WTC11 (cell line): Measurements from ENCODE around the gene DNAH17. TPM values are rescaled to one million over a fixed set of nuclear protein-coding genes. Genes with fewer than 3 reads are reported as not detected.

ENCODE experiments used
- ATAC-seq: fragments of 200-7000 bp; cut with Tn5 transposase; 2 replicates; pipeline ENCODE4 v1.10.0; 2021; ENCODE audit warnings: mild to moderate bottlenecking, moderate library complexity
- CTCF ChIA-PET: fragments of 300-600 bp; sonication (Branson Sonifier 250); formaldehyde crosslinking; loops from one replicate; lab custom pipeline; 2021; ENCODE audit warnings: antibody characterized with exemption; lab: Charles Lee
- POLR2A ChIA-PET: fragments of 350-600 bp; sonication (Branson Sonifier 250); formaldehyde crosslinking; loops from one replicate; lab custom pipeline; 2021; ENCODE audit warnings: antibody characterized with exemption; lab: Charles Lee
- DNase-seq: peaks from one replicate; pipeline ENCODE4 v3.0.0; 2021; ENCODE audit warnings: low spot score
- H3K27ac Mint-ChIP-seq: 2 replicates; pipeline ENCODE4 v1.8.0; 2021; ENCODE audit warnings: mixed read lengths
- H3K27me3 Mint-ChIP-seq: 2 replicates; pipeline ENCODE4 v1.8.0; 2021; ENCODE audit warnings: low read depth, mild to moderate bottlenecking, moderate library complexity, mixed read lengths
- H3K36me3 Mint-ChIP-seq: 2 replicates; pipeline ENCODE4 v1.8.0; 2021; ENCODE audit warnings: mixed read lengths
- H3K4me1 Mint-ChIP-seq: 2 replicates; pipeline ENCODE4 v1.8.0; 2022; ENCODE audit warnings: mixed read lengths
- H3K4me3 Mint-ChIP-seq: 2 replicates; pipeline ENCODE4 v1.8.0; 2021; ENCODE audit warnings: mild to moderate bottlenecking, moderate library complexity, mixed read lengths
- H3K9me3 Mint-ChIP-seq: 2 replicates; pipeline ENCODE4 v1.8.0; 2021; ENCODE audit warnings: mixed read lengths
- CREB1 ChIP-seq: sonication (generic); formaldehyde crosslinking; IDR thresholded peaks from 2 replicates; pipeline ENCODE4 v1.8.0; 2023; ENCODE audit warnings: mild to moderate bottlenecking, missing genetic modification reagents
- ETV6 ChIP-seq: sonication (generic); formaldehyde crosslinking; IDR thresholded peaks from 2 replicates; pipeline ENCODE4 v1.8.1; 2022; ENCODE audit warnings: mild to moderate bottlenecking, missing genetic modification reagents
- FOXJ3 ChIP-seq: sonication (generic); formaldehyde crosslinking; IDR thresholded peaks from 2 replicates; pipeline ENCODE4 v1.9.0; 2021; ENCODE audit warnings: missing genetic modification reagents, mild to moderate bottlenecking, borderline replicate concordance
- FOXK1 ChIP-seq: sonication (generic); formaldehyde crosslinking; IDR thresholded peaks from 2 replicates; pipeline ENCODE4 v1.8.0; 2022; ENCODE audit warnings: mild to moderate bottlenecking, moderate library complexity, missing genetic modification reagents
- GABPB1 ChIP-seq: sonication (generic); formaldehyde crosslinking; IDR thresholded peaks from 2 replicates; pipeline ENCODE4 v1.8.1; 2023; ENCODE audit warnings: mild to moderate bottlenecking, missing genetic modification reagents
- GRHL2 ChIP-seq: fragments of 250-450 bp; sonication (Bioruptor Pico); IDR thresholded peaks from 2 replicates; pipeline ENCODE4 v1.8.0; 2022; ENCODE audit warnings: mild to moderate bottlenecking, moderate library complexity; ENCODE audit not compliant: insufficient replicate concordance, severe bottlenecking
- JAZF1 ChIP-seq: fragments of 250-450 bp; sonication (Bioruptor Pico); IDR thresholded peaks from 2 replicates; pipeline ENCODE4 v1.9.0; 2021; ENCODE audit warnings: moderate library complexity, mild to moderate bottlenecking, inconsistent platforms
- KAT7 ChIP-seq: sonication (generic); formaldehyde crosslinking; IDR thresholded peaks from 2 replicates; pipeline ENCODE4 v1.8.1; 2023; ENCODE audit warnings: missing genetic modification reagents, mild to moderate bottlenecking, borderline replicate concordance
- MYBL2 ChIP-seq: sonication (generic); formaldehyde crosslinking; IDR thresholded peaks from 2 replicates; pipeline ENCODE4 v1.8.1; 2023; ENCODE audit warnings: mild to moderate bottlenecking, moderate library complexity, missing genetic modification reagents
- PRRX2 ChIP-seq: fragments of 250-450 bp; sonication (Bioruptor Pico); IDR thresholded peaks from 2 replicates; pipeline ENCODE4 v1.8.0; 2021; ENCODE audit warnings: mild to moderate bottlenecking
- TCF7 ChIP-seq: sonication (generic); formaldehyde crosslinking; IDR thresholded peaks from 2 replicates; pipeline ENCODE4 v1.8.0; 2022; ENCODE audit warnings: mild to moderate bottlenecking, low read depth, missing genetic modification reagents, moderate library complexity
- TEAD1 ChIP-seq: sonication (generic); formaldehyde crosslinking; IDR thresholded peaks from 2 replicates; pipeline ENCODE4 v1.8.0; 2022; ENCODE audit warnings: mild to moderate bottlenecking, missing genetic modification reagents
- ZBTB21 ChIP-seq: sonication (generic); formaldehyde crosslinking; IDR thresholded peaks from 2 replicates; pipeline ENCODE4 v1.8.1; 2023; ENCODE audit warnings: mild to moderate bottlenecking, missing genetic modification reagents, borderline replicate concordance
- ZNF317 ChIP-seq: sonication (generic); formaldehyde crosslinking; IDR thresholded peaks from 2 replicates; pipeline ENCODE4 v1.8.1; 2023; ENCODE audit warnings: low read depth, mild to moderate bottlenecking, moderate library complexity, missing genetic modification reagents, borderline replicate concordance
- total RNA-seq: library from RNA; stranded (reverse); gene quantifications from 3 replicates; pipeline ENCODE4 v1.2.3, GENCODE V29; 2021
- TF ChIP-seq, protein P1 (sequence below): sonication (generic); formaldehyde crosslinking; IDR thresholded peaks from 2 replicates; pipeline ENCODE4 v1.8.1; 2023; ENCODE audit warnings: mild to moderate bottlenecking, missing genetic modification reagents, moderate library complexity
- TF ChIP-seq, protein P2 (sequence below): sonication (generic); formaldehyde crosslinking; IDR thresholded peaks from 2 replicates; pipeline ENCODE4 v1.8.1; 2022; ENCODE audit warnings: mild to moderate bottlenecking, moderate library complexity, missing genetic modification reagents
- TF ChIP-seq, protein P3 (sequence below): sonication (generic); formaldehyde crosslinking; IDR thresholded peaks from 2 replicates; pipeline ENCODE4 v1.8.1; 2023; ENCODE audit warnings: mild to moderate bottlenecking, missing genetic modification reagents
- TF ChIP-seq, protein P4 (sequence below): sonication (generic); formaldehyde crosslinking; IDR thresholded peaks from 2 replicates; pipeline ENCODE4 v1.8.1; 2022; ENCODE audit warnings: mild to moderate bottlenecking, missing genetic modification reagents, moderate library complexity, borderline replicate concordance
- TF ChIP-seq, protein P5 (sequence below): sonication (generic); formaldehyde crosslinking; IDR thresholded peaks from 2 replicates; pipeline ENCODE4 v1.8.0; 2023; ENCODE audit warnings: missing genetic modification reagents, mild to moderate bottlenecking, borderline replicate concordance
- TF ChIP-seq, protein P6 (sequence below): sonication (generic); formaldehyde crosslinking; conservative IDR thresholded peaks from 2 replicates; pipeline ENCODE4 v1.8.1; 2023; ENCODE audit warnings: mild to moderate bottlenecking, low read depth, missing genetic modification reagents, moderate library complexity

The DNAH17 gene
- total RNA-seq, 1 experiment from 2014 or later, result 0.87 TPM

DNA sequence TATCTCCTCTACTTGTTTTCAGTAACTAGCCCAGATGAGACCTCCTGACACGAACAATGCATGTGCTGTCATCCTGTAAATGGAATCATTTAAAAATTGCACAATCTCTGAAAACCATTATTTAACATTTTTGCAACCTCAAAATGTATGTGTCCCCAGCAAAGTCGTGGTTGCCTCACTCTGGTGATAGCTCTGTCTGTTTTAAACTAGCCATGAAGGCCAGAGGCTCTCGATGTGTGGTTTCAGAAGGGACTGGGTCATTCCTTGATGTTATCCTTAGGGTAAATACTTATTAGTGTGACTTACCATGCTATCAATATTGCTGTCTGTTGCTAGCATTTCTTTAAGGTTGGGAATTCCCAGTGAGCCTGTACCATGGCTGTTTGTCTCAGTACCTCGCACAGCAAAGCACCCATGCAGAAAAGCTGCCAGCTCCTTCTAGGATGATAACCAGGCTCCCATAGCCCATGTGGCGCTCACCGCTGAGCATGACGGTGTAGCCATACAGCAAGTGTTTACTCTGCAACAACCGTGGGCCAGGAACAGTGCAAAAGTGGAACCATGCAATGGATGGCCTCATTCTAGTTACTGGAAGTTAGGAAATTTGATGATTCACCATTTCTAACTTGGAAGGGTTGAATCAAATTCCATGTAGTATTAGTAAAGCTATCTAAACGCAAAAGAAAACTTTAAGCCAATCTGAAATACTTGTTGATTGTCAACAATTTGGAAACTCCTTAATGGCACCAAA is 201.6 kb downstream of the DNAH17 start:
- POLR2A ChIA-PET, result interaction anchor here (1.2 to 1.8 kb wide), 2 partner anchors 10 to 15 kb away, joined by 4 to 10 read pairs; partner anchors contain the start of gene SOCS3
- H3K27ac Mint-ChIP-seq, result peak overlapping the region; percentile 100
- CTCF ChIA-PET, result interaction anchor here (0.7 to 7.8 kb wide), 4 partner anchors 12 to 200 kb away, joined by 3 to 86 read pairs (median 6); no protein-coding TSS in a partner anchor
- no peak overlapping the region for H3K4me3 Mint-ChIP-seq
- TF ChIP-seq CREB1 (CRISPR knock-in tag) (no peak), ETV6 (0 out of 2 replicates have a peak, but pooled peaks have one; percentile 11), ZBTB21 (CRISPR knock-in tag) (no peak), GABPB1 (peak; percentile 51; the same call in 1 of the 2 replicates)
- H3K4me1 Mint-ChIP-seq, result peaks cover 62% of the 10 kb centered on the region
- DNase-seq, result no peak
- no peaks in the 10 kb centered on the region for H3K27me3 Mint-ChIP-seq
- H3K9me3 Mint-ChIP-seq, result no peaks in the 10 kb centered on the region
- no peak for ATAC-seq
- H3K36me3 Mint-ChIP-seq, result no peaks in the 10 kb centered on the region; the same call in 1 of the 2 replicates

DNA sequence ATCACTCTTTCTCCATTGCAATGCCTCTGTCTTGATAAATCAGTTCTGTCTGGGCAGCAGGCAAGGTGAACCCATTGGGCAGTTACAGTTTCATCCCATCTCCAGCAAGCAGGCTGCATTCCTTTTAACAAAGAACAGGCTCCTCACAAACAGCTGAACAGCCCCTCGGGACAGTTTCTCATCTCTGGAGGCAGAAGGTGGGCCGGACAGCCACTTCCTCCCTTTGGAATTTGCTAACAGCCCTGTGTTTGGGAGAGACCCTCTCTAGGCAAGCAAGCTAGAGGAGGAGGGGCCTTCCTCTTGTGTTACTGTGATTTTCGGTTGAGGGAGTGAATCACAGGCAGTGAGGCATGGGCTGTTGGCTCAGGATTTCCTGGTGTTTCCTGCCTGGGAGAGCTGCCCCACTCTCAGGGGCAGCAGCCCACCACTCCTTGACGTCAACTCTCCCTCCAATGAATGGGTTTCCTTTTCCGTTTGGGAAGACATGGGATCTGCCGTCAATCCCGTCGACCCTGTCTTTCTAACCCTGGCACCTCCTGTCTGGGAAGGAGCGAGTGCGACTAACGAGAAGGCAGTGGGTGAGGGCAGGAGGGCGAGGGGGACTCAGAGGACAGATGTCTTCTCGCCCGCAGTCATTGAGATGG is 202.4 kb downstream of the DNAH17 start:
- POLR2A ChIA-PET, result interaction anchor here (1.2 to 1.8 kb wide), 2 partner anchors 9 to 14 kb away, joined by 4 to 10 read pairs; partner anchors contain the start of gene SOCS3
- Mint-ChIP-seq H3K4me1 (peaks cover 63% of the 10 kb centered on the region), H3K27ac (peak overlapping the region; percentile 100), H3K4me3 (peak overlapping the region; percentile 31), H3K9me3 (no peaks in the 10 kb centered on the region), H3K36me3 (no peaks in the 10 kb centered on the region), H3K27me3 (no peaks in the 10 kb centered on the region)
- peak; percentile 83 for ATAC-seq
- CTCF ChIA-PET, result interaction anchor here (0.7 to 7.8 kb wide), 7 partner anchors 11 to 199 kb away, joined by 3 to 86 read pairs (median 3); no protein-coding TSS in a partner anchor
- DNase-seq, result peak; percentile 63
- TF ChIP-seq ETV6 (peak; percentile 65; the same call in 1 of the 2 replicates), GRHL2 (no peak), KAT7 (no peak; the same call in 1 of the 2 replicates), TEAD1 (peak; percentile 81; the same call in 1 of the 2 replicates), PRRX2 (CRISPR knock-in tag) (no peak), TCF7 (no peak), ZNF317 (no peak), FOXK1 (CRISPR knock-in tag) (no peak), FOXJ3 (CRISPR knock-in tag) (no peak), MYBL2 (CRISPR knock-in tag) (no peak), JAZF1 (no peak)
- TF ChIP-seq, protein P1, sequence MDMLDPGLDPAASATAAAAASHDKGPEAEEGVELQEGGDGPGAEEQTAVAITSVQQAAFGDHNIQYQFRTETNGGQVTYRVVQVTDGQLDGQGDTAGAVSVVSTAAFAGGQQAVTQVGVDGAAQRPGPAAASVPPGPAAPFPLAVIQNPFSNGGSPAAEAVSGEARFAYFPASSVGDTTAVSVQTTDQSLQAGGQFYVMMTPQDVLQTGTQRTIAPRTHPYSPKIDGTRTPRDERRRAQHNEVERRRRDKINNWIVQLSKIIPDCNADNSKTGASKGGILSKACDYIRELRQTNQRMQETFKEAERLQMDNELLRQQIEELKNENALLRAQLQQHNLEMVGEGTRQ (CRISPR knock-in tag), result no peak
- TF ChIP-seq, protein P2, sequence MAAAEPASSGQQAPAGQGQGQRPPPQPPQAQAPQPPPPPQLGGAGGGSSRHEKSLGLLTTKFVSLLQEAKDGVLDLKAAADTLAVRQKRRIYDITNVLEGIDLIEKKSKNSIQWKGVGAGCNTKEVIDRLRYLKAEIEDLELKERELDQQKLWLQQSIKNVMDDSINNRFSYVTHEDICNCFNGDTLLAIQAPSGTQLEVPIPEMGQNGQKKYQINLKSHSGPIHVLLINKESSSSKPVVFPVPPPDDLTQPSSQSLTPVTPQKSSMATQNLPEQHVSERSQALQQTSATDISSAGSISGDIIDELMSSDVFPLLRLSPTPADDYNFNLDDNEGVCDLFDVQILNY, result no peak
- TF ChIP-seq, protein P3, sequence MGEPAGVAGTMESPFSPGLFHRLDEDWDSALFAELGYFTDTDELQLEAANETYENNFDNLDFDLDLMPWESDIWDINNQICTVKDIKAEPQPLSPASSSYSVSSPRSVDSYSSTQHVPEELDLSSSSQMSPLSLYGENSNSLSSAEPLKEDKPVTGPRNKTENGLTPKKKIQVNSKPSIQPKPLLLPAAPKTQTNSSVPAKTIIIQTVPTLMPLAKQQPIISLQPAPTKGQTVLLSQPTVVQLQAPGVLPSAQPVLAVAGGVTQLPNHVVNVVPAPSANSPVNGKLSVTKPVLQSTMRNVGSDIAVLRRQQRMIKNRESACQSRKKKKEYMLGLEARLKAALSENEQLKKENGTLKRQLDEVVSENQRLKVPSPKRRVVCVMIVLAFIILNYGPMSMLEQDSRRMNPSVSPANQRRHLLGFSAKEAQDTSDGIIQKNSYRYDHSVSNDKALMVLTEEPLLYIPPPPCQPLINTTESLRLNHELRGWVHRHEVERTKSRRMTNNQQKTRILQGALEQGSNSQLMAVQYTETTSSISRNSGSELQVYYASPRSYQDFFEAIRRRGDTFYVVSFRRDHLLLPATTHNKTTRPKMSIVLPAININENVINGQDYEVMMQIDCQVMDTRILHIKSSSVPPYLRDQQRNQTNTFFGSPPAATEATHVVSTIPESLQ (CRISPR knock-in tag), result no peak
- TF ChIP-seq, protein P4, sequence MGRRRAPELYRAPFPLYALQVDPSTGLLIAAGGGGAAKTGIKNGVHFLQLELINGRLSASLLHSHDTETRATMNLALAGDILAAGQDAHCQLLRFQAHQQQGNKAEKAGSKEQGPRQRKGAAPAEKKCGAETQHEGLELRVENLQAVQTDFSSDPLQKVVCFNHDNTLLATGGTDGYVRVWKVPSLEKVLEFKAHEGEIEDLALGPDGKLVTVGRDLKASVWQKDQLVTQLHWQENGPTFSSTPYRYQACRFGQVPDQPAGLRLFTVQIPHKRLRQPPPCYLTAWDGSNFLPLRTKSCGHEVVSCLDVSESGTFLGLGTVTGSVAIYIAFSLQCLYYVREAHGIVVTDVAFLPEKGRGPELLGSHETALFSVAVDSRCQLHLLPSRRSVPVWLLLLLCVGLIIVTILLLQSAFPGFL, result no peak
- TF ChIP-seq, protein P5, sequence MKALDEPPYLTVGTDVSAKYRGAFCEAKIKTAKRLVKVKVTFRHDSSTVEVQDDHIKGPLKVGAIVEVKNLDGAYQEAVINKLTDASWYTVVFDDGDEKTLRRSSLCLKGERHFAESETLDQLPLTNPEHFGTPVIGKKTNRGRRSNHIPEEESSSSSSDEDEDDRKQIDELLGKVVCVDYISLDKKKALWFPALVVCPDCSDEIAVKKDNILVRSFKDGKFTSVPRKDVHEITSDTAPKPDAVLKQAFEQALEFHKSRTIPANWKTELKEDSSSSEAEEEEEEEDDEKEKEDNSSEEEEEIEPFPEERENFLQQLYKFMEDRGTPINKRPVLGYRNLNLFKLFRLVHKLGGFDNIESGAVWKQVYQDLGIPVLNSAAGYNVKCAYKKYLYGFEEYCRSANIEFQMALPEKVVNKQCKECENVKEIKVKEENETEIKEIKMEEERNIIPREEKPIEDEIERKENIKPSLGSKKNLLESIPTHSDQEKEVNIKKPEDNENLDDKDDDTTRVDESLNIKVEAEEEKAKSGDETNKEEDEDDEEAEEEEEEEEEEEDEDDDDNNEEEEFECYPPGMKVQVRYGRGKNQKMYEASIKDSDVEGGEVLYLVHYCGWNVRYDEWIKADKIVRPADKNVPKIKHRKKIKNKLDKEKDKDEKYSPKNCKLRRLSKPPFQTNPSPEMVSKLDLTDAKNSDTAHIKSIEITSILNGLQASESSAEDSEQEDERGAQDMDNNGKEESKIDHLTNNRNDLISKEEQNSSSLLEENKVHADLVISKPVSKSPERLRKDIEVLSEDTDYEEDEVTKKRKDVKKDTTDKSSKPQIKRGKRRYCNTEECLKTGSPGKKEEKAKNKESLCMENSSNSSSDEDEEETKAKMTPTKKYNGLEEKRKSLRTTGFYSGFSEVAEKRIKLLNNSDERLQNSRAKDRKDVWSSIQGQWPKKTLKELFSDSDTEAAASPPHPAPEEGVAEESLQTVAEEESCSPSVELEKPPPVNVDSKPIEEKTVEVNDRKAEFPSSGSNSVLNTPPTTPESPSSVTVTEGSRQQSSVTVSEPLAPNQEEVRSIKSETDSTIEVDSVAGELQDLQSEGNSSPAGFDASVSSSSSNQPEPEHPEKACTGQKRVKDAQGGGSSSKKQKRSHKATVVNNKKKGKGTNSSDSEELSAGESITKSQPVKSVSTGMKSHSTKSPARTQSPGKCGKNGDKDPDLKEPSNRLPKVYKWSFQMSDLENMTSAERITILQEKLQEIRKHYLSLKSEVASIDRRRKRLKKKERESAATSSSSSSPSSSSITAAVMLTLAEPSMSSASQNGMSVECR, result 0 out of 2 replicates have a peak, but pooled peaks have one; percentile 31
- TF ChIP-seq, protein P6, sequence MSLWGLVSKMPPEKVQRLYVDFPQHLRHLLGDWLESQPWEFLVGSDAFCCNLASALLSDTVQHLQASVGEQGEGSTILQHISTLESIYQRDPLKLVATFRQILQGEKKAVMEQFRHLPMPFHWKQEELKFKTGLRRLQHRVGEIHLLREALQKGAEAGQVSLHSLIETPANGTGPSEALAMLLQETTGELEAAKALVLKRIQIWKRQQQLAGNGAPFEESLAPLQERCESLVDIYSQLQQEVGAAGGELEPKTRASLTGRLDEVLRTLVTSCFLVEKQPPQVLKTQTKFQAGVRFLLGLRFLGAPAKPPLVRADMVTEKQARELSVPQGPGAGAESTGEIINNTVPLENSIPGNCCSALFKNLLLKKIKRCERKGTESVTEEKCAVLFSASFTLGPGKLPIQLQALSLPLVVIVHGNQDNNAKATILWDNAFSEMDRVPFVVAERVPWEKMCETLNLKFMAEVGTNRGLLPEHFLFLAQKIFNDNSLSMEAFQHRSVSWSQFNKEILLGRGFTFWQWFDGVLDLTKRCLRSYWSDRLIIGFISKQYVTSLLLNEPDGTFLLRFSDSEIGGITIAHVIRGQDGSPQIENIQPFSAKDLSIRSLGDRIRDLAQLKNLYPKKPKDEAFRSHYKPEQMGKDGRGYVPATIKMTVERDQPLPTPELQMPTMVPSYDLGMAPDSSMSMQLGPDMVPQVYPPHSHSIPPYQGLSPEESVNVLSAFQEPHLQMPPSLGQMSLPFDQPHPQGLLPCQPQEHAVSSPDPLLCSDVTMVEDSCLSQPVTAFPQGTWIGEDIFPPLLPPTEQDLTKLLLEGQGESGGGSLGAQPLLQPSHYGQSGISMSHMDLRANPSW (CRISPR knock-in tag), result no peak
